Measurements from ENCODE around the gene KERA.

Gene KERA

GRCh38 chr12:91043408-91043807, 14.4 kb downstream of the KERA start:
- WGBS, result 87% methylated on average over 4 of the region's 4 CpGs
- Histone ChIP-seq H3K36me3 (ENCODE audit: insufficient read depth, low read length) (no peaks in the 10 kb centered on the region), H3K4me3 (ENCODE audit: low read length) (no peak overlapping the region), H3K4me1 (ENCODE audit: insufficient read depth, low read length) (no peaks in the 10 kb centered on the region), H3K27me3 (ENCODE audit: insufficient read depth, low read length) (no peaks in the 10 kb centered on the region), H3K9me3 (ENCODE audit: insufficient read depth, low read depth, low read length) (no peaks in the 10 kb centered on the region), H3K27ac (ENCODE audit: low read depth, low read length) (no peak overlapping the region), H3K9ac (ENCODE audit: low read depth, low read length) (no peak overlapping the region)

DNA sequence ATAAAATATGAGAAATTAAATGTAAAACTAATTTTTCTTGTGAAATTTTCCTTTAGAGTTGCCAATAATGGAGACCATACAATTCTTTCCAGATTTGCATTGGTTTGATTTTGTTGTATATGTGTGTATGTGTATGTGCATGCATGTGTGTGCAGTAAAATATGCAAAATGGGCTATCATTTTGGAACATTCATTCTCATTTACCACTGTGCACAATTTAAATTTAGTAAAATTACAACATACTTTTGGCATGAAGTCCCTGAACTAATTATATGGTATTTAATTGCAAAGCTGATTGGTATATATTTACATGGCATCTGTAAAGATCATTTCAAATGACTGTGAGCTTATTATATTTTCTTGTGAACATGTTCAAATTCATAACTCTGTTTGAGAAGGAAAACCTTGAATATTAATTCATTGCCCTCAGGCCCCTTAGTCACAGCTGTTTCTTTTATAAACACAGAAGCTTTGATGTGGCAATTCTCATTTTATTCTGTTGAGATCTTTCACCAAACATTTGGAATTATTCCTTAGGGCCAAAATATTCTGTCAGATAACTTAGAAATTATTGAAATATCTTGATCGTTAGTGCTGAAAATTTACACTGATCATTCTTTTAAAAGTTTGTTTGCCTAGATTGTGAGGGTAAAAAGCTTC, 17.6 kb downstream of the KERA start:
- Histone ChIP-seq H3K4me3 (ENCODE audit: low read length) (no peak overlapping the region), H3K9ac (ENCODE audit: low read depth, low read length) (no peak overlapping the region), H3K9me3 (ENCODE audit: insufficient read depth, low read depth, low read length) (no peaks in the 10 kb centered on the region), H3K27me3 (ENCODE audit: insufficient read depth, low read length) (no peaks in the 10 kb centered on the region), H3K27ac (ENCODE audit: low read depth, low read length) (no peak overlapping the region), H3K4me1 (ENCODE audit: insufficient read depth, low read length) (no peaks in the 10 kb centered on the region), H3K36me3 (ENCODE audit: insufficient read depth, low read length) (no peaks in the 10 kb centered on the region)
- WGBS, result 90% methylated on average over 1 of the region's 1 CpG

DNA sequence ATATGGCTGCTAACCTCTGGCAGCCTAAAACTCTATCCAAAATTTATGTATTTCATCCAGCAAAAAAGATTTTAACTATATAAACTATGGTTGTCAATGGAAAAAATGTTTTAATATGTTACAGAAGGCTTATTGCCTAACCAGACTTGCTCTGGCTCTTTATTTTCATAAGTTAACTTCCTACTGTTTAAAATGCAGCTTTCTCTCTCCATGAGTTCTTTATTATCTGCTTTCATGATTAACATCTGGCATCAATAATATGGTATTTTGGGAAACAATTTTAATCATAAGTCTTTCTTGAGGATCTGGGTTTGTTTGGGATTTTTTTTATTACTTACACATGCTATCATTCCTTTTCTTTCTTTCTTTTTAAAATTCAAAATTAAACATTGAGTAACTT, 20.5 kb downstream of the KERA start:
- H3K27me3 ChIP-seq (ENCODE audit: insufficient read depth, low read length), result no peaks in the 10 kb centered on the region
- H3K9ac ChIP-seq (ENCODE audit: low read depth, low read length), result no peak overlapping the region
- no peak overlapping the region for H3K27ac ChIP-seq (ENCODE audit: low read depth, low read length)
- H3K4me3 ChIP-seq (ENCODE audit: low read length), result no peak overlapping the region
- H3K36me3 ChIP-seq (ENCODE audit: insufficient read depth, low read length), result no peaks in the 10 kb centered on the region
- H3K9me3 ChIP-seq (ENCODE audit: insufficient read depth, low read depth, low read length), result no peaks in the 10 kb centered on the region
- H3K4me1 ChIP-seq (ENCODE audit: insufficient read depth, low read length), result no peaks in the 10 kb centered on the region

GRCh38 chr12:91033251-91033650, 24.6 kb downstream of the KERA start:
- no peaks in the 10 kb centered on the region for H3K36me3 ChIP-seq (ENCODE audit: insufficient read depth, low read length)
- 95% methylated on average over 2 of the region's 2 CpGs for WGBS
- no peak overlapping the region for H3K27ac ChIP-seq (ENCODE audit: low read depth, low read length)
- no peaks in the 10 kb centered on the region for H3K9me3 ChIP-seq (ENCODE audit: insufficient read depth, low read depth, low read length)
- H3K9ac ChIP-seq (ENCODE audit: low read depth, low read length), result no peak overlapping the region
- H3K4me3 ChIP-seq (ENCODE audit: low read length), result no peak overlapping the region
- H3K4me1 ChIP-seq (ENCODE audit: insufficient read depth, low read length), result no peaks in the 10 kb centered on the region
- H3K27me3 ChIP-seq (ENCODE audit: insufficient read depth, low read length), result no peaks in the 10 kb centered on the region

GRCh38 chr12:91023326-91024004, 34.4 kb downstream of the KERA start:
- Histone ChIP-seq H3K9me3 (ENCODE audit: insufficient read depth, low read depth, low read length) (no peaks in the 10 kb centered on the region), H3K9ac (ENCODE audit: low read depth, low read length) (no peak overlapping the region), H3K4me3 (ENCODE audit: low read length) (no peak overlapping the region), H3K27ac (ENCODE audit: low read depth, low read length) (no peak overlapping the region), H3K4me1 (ENCODE audit: insufficient read depth, low read length) (no peaks in the 10 kb centered on the region), H3K36me3 (ENCODE audit: insufficient read depth, low read length) (no peaks in the 10 kb centered on the region), H3K27me3 (ENCODE audit: insufficient read depth, low read length) (no peaks in the 10 kb centered on the region)
- WGBS, result 75% methylated on average over 1 of the region's 1 CpG

DNA sequence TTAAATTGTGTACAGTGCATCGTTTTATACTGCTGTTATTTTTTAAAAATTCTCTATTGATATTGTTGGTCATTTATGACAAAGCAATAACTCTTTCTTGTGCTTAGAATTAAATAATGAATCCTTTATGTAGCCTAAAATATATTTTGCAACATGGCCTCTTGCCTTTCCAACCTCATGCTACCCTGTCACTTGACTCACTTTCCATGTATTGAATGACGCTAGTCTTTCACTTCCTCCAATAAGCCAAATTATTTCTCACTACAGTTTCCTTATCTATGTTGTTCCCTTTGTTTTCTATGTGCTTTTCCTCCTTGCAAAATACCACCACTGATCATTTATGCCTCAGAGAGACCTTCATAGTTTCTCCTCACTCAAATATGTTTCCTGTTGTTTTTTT, 36.7 kb downstream of the KERA start:
- Histone ChIP-seq H3K9ac (ENCODE audit: low read depth, low read length) (no peak overlapping the region), H3K27me3 (ENCODE audit: insufficient read depth, low read length) (no peaks in the 10 kb centered on the region), H3K9me3 (ENCODE audit: insufficient read depth, low read depth, low read length) (no peaks in the 10 kb centered on the region), H3K4me3 (ENCODE audit: low read length) (no peak overlapping the region), H3K4me1 (ENCODE audit: insufficient read depth, low read length) (no peaks in the 10 kb centered on the region), H3K27ac (ENCODE audit: low read depth, low read length) (no peak overlapping the region), H3K36me3 (ENCODE audit: insufficient read depth, low read length) (no peaks in the 10 kb centered on the region)
- WGBS, result 97% methylated on average over 1 of the region's 2 CpGs

GRCh38 chr12:91019455-91019854, 38.4 kb downstream of the KERA start:
- H3K9ac ChIP-seq (ENCODE audit: low read depth, low read length), result no peak overlapping the region
- 0 out of 2 replicates have a peak, but pooled peaks cover 3% of the 10 kb centered on the region for H3K9me3 ChIP-seq (ENCODE audit: insufficient read depth, low read depth, low read length)
- H3K4me1 ChIP-seq (ENCODE audit: insufficient read depth, low read length), result no peaks in the 10 kb centered on the region
- no peaks in the 10 kb centered on the region for H3K27me3 ChIP-seq (ENCODE audit: insufficient read depth, low read length)
- H3K36me3 ChIP-seq (ENCODE audit: insufficient read depth, low read length), result no peaks in the 10 kb centered on the region
- no peak overlapping the region for H3K4me3 ChIP-seq (ENCODE audit: low read length)
- WGBS, result 98% methylated on average over 2 of the region's 4 CpGs
- H3K27ac ChIP-seq (ENCODE audit: low read depth, low read length), result no peak overlapping the region

DNA sequence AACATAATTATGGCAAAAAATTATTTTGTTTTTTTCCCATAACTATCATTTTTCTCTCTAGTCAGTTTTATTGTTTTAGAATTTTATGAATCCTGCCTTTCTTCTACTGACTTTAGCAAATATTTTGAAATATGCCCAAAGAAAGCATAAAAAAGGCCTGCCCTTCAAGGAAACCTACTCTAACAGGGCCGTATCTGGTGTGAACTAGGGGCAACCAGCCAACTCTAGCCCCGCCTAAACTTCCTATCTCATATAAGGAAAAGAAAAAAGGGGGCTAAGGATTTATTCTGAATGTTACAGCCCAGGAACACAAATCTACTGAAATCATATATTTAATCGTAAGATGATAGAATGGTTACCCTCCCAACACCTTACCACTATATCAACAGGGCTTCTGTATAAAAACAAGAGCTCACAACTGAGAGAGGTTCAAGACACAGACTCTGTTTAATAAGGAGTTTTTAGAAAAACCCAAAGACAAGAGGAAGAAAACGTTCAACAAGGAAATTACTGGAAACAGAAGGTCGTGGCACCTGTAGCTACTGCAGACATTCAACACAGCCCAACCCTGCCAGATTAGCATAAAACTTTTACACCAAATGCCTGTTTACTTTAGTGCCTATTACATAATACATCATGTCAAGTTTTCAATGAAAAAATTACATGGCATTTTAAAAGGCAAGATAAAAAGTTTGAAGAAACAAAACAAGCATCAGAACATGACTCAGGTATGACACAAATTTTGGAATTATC, 40.1 kb downstream of the KERA start:
- no peak overlapping the region for H3K4me3 ChIP-seq (ENCODE audit: low read length)
- H3K9ac ChIP-seq (ENCODE audit: low read depth, low read length), result no peak overlapping the region
- H3K4me1 ChIP-seq (ENCODE audit: insufficient read depth, low read length), result no peaks in the 10 kb centered on the region
- 0 out of 2 replicates have a peak, but pooled peaks cover 3% of the 10 kb centered on the region for H3K9me3 ChIP-seq (ENCODE audit: insufficient read depth, low read depth, low read length)
- no peaks in the 10 kb centered on the region for H3K27me3 ChIP-seq (ENCODE audit: insufficient read depth, low read length)
- WGBS, result 95% methylated on average over 4 of the region's 5 CpGs
- no peaks in the 10 kb centered on the region for H3K36me3 ChIP-seq (ENCODE audit: insufficient read depth, low read length)
- H3K27ac ChIP-seq (ENCODE audit: low read depth, low read length), result no peak overlapping the region

DNA sequence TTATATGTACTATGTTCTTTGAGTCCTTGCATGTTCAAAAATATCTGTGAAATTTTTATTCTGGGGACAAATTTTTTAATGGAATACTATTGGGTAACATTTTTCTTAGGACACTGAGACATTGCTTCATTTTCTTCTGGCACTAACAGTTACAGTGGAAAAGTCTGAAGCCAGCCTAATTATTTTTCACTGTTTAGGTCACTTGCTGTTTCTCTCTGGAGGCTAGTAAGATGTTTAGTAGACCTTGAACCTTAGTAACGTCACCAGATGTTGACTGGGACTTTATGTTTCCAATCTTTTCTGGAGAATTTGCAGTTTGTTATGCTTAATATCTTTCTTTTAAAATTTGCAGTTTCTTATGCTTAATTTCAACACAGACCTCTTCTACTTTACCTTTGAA, 40.8 kb downstream of the KERA start:
- no peak overlapping the region for H3K4me3 ChIP-seq (ENCODE audit: low read length)
- no peak overlapping the region for H3K9ac ChIP-seq (ENCODE audit: low read depth, low read length)
- no peaks in the 10 kb centered on the region for H3K36me3 ChIP-seq (ENCODE audit: insufficient read depth, low read length)
- 89% methylated on average over 1 of the region's 1 CpG for WGBS
- 0 out of 2 replicates have a peak, but pooled peaks cover 3% of the 10 kb centered on the region for H3K9me3 ChIP-seq (ENCODE audit: insufficient read depth, low read depth, low read length)
- no peaks in the 10 kb centered on the region for H3K27me3 ChIP-seq (ENCODE audit: insufficient read depth, low read length)
- H3K4me1 ChIP-seq (ENCODE audit: insufficient read depth, low read length), result no peaks in the 10 kb centered on the region
- no peak overlapping the region for H3K27ac ChIP-seq (ENCODE audit: low read depth, low read length)

DNA sequence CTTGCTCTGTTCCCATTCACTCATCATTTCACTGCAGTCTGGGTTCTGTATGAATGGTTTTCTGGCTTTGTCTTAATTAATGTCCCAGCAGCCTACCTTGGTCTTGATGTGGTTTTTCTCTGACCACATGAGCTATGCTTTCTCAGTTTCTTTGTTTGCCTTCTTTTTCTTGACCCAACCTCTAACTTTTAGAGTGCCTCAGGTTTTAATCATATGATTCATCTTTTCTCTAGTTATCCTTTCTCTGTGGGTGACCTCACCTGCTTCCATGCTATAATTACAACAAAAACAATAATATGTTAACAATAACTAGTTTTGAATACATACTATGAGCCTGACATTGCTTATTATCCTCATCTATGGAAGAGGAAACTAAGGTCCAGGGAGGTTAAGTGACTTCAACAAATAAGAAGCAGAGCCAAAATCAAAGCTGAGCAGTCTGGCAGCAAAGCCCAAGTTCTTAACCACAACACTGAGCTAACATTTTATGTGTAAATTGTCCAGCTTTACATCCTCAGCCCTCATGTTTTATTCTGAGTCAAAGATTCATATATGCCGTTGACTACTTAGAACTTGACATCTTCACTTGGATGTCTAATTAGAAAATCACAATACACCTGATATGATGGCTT, 48.4 kb downstream of the KERA start:
- H3K4me1 ChIP-seq (ENCODE audit: insufficient read depth, low read length), result no peaks in the 10 kb centered on the region
- no peaks in the 10 kb centered on the region for H3K36me3 ChIP-seq (ENCODE audit: insufficient read depth, low read length)
- H3K27ac ChIP-seq (ENCODE audit: low read depth, low read length), result no peak overlapping the region
- no peak overlapping the region for H3K4me3 ChIP-seq (ENCODE audit: low read length)
- no peaks in the 10 kb centered on the region for H3K27me3 ChIP-seq (ENCODE audit: insufficient read depth, low read length)
- no peaks in the 10 kb centered on the region for H3K9me3 ChIP-seq (ENCODE audit: insufficient read depth, low read depth, low read length)
- no peak overlapping the region for H3K9ac ChIP-seq (ENCODE audit: low read depth, low read length)
- 96% methylated on average over 1 of the region's 1 CpG for WGBS

Data from HUES64 (cell line).